Sigmoid colon (tissue), 4 donors: Measurements from ENCODE around the gene BSG.

Experiments
- CTCF ChIP-seq, 4 experiments: fragments of 450-650 bp in 3 of 4; fragments of 200-600 bp in 1 of 4; IDR thresholded peaks; one replicate each; pipeline ENCODE4 v1.5.1; 2016 to 2019; ENCODE audit warnings: antibody characterized with exemption in 4 of 4, mild to moderate bottlenecking in 3 of 4, moderate library complexity in 2 of 4
- EP300 ChIP-seq, 4 donors: sonication (generic); formaldehyde crosslinking; IDR thresholded peaks; one replicate each; pipeline ENCODE4 v1.6.1; 2017; ENCODE audit warnings: antibody characterized with exemption in 4 of 4

DNA sequence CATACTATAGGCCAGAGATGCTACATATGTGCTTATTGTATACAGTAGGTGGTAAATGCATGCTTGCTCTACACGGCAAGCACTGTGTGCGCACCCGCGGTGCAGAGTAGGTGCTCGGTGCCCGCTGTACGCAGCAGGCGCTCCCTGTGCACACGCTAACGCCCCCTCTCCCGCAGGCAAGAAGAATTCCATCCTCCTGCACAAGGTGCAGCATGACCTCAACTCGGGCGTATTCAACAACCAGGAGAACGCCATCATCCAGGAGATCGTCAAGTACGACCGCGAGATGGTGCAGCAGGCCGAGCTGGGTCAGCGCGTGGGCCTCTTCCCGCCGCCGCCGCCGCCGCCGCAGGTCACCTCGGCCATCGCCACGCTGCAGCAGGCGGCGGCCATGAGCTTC, 43.2 kb downstream of the BSG start:
- TF ChIP-seq EP300 (IDR thresholded peaks at IDR 0.05) (no peak), CTCF (IDR thresholded peaks at IDR 0.05) (no peak)
